ENCODE measurements around the gene CHADL.

GRCh38 chr22:41198027-41198580 is 42.6 kb downstream of the CHADL start:
- TF ChIP-seq GATA2 (IDR thresholded peaks at IDR 0.05; ENCODE audit: low read depth, low read length) (no peak), GATA3 (IDR thresholded peaks at IDR 0.05; ENCODE audit: low read depth, low read length) (no peak)

Data from SH-SY5Y (cell line).